ENCODE data around the gene RDH16.

The RDH16 gene

DNA sequence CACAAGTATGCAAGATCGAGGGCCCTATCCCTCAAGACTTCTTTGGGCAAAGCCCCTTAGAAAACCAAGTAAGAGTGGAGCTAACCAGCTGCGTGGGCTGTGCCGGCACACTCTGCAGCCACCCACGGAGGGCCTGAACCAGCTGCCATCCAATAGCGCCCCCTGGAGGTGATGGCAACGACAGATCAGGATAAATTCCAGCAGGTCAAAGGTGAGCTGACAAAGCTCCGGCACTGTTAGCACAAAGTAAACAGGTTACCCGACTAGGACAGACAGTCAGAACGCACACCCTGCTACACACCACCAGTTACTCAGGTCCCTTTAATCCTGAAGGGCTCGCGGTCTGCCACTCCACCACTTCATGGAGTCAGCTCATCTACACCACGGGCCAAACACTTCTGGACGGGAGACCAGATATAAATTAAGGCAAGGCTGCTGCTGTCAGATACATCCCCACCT, 44.1 kb upstream of the RDH16 start:
- peaks cover 32% of the 10 kb centered on the region for H3K79me2 ChIP-seq (ENCODE audit: control insufficient read depth, insufficient read depth, low read length)
- H2BK5ac ChIP-seq (ENCODE audit: low read length) = no peak overlapping the region
- H4K8ac ChIP-seq (ENCODE audit: low read depth, low read length) = no peak overlapping the region
- H3K27me3 ChIP-seq (ENCODE audit: insufficient read depth, low read length, poor library complexity) = no peaks in the 10 kb centered on the region
- no peak overlapping the region for H3K18ac ChIP-seq (ENCODE audit: low read length)
- no peak overlapping the region for H3K27ac ChIP-seq (ENCODE audit: low read depth, low read length)
- no CpG with 5 or more reads among the region's 13 CpGs for WGBS (ENCODE audit: extremely low coverage, insufficient coverage, low lambda C conversion rate)
- no peaks in the 10 kb centered on the region for H3K4me1 ChIP-seq (ENCODE audit: control insufficient read depth, low read depth, low read length)
- peak; percentile 80 for DNase-seq
- H2BK120ac ChIP-seq (ENCODE audit: low read depth, low read length) = no peak overlapping the region
- peaks cover 9% of the 10 kb centered on the region for H3K36me3 ChIP-seq (ENCODE audit: control insufficient read depth, insufficient read depth, low read length)
- H3K23ac ChIP-seq (ENCODE audit: low read length) = no peak overlapping the region
- H3K79me1 ChIP-seq (ENCODE audit: low read length) = peaks cover 25% of the 10 kb centered on the region
- H3K4me3 ChIP-seq (ENCODE audit: low read length) = no peak overlapping the region
- no peak overlapping the region for H2AK5ac ChIP-seq (ENCODE audit: low read length)
- no peak overlapping the region for H2BK15ac ChIP-seq (replicated peaks; ENCODE audit: low read depth)
- no peak overlapping the region for H3K56ac ChIP-seq (ENCODE audit: low read length)
- H3K4ac ChIP-seq (ENCODE audit: low read depth, low read length) = no peak overlapping the region
- no peak overlapping the region for H4K5ac ChIP-seq (ENCODE audit: low read length)
- H3K9ac ChIP-seq (ENCODE audit: low read length) = no peak overlapping the region
- no peak overlapping the region for H3K4me2 ChIP-seq (ENCODE audit: low read length)

DNA sequence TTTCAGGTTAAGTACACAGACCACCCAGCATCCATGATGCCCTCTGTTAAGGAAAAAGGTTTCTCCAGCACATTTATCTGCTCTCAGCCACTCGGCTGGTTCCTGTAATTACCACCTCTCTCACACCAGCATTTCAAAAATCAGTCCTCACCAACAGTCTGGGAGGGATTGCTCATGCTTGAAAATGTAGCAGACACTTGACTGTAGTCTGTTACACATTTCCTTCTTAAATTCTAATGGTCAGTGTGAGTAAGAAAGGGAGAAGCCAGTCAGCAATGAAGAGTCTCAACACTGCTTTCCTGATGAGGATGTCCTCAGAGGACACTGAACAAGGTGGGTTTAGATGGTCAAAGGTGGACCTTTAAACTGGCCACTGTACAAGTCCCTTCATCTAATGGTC, 43.0 kb upstream of the RDH16 start:
- no peak overlapping the region for H2AK5ac ChIP-seq (ENCODE audit: low read length)
- H2BK15ac ChIP-seq (replicated peaks; ENCODE audit: low read depth) = no peak overlapping the region
- H3K27me3 ChIP-seq (ENCODE audit: insufficient read depth, low read length, poor library complexity) = no peaks in the 10 kb centered on the region
- no peaks in the 10 kb centered on the region for H3K4me1 ChIP-seq (ENCODE audit: control insufficient read depth, low read depth, low read length)
- H3K18ac ChIP-seq (ENCODE audit: low read length) = no peak overlapping the region
- no peak overlapping the region for H3K4ac ChIP-seq (ENCODE audit: low read depth, low read length)
- H2BK5ac ChIP-seq (ENCODE audit: low read length) = no peak overlapping the region
- no CpG with 5 or more reads among the region's 1 CpG for WGBS (ENCODE audit: extremely low coverage, insufficient coverage, low lambda C conversion rate)
- no peak overlapping the region for H4K8ac ChIP-seq (ENCODE audit: low read depth, low read length)
- H3K79me2 ChIP-seq (ENCODE audit: control insufficient read depth, insufficient read depth, low read length) = peaks cover 28% of the 10 kb centered on the region
- peaks cover 9% of the 10 kb centered on the region for H3K36me3 ChIP-seq (ENCODE audit: control insufficient read depth, insufficient read depth, low read length)
- no peak overlapping the region for H3K4me2 ChIP-seq (ENCODE audit: low read length)
- no peak overlapping the region for H3K23ac ChIP-seq (ENCODE audit: low read length)
- H4K5ac ChIP-seq (ENCODE audit: low read length) = no peak overlapping the region
- no peak overlapping the region for H2BK120ac ChIP-seq (ENCODE audit: low read depth, low read length)
- no peak overlapping the region for H3K9ac ChIP-seq (ENCODE audit: low read length)
- no peak overlapping the region for H3K4me3 ChIP-seq (ENCODE audit: low read length)
- DNase-seq = no peak
- H3K56ac ChIP-seq (ENCODE audit: low read length) = peak overlapping the region; percentile 17
- peaks cover 23% of the 10 kb centered on the region for H3K79me1 ChIP-seq (ENCODE audit: low read length)
- no peak overlapping the region for H3K27ac ChIP-seq (ENCODE audit: low read depth, low read length)

- no peak overlapping the region for H3K18ac ChIP-seq (ENCODE audit: low read length)
- no peak overlapping the region for H3K4me3 ChIP-seq (ENCODE audit: low read length)
- H3K27ac ChIP-seq (ENCODE audit: low read depth, low read length) = no peak overlapping the region
- no peak overlapping the region for H3K4me2 ChIP-seq (ENCODE audit: low read length)
- no peak overlapping the region for H2BK120ac ChIP-seq (ENCODE audit: low read depth, low read length)
- no peak overlapping the region for H2BK5ac ChIP-seq (ENCODE audit: low read length)
- H3K4ac ChIP-seq (ENCODE audit: low read depth, low read length) = no peak overlapping the region
- H4K8ac ChIP-seq (ENCODE audit: low read depth, low read length) = no peak overlapping the region
- peaks cover 23% of the 10 kb centered on the region for H3K79me2 ChIP-seq (ENCODE audit: control insufficient read depth, insufficient read depth, low read length)
- WGBS (ENCODE audit: extremely low coverage, insufficient coverage, low lambda C conversion rate) = no CpG with 5 or more reads among the region's 4 CpGs
- H3K56ac ChIP-seq (ENCODE audit: low read length) = no peak overlapping the region
- no peak overlapping the region for H4K5ac ChIP-seq (ENCODE audit: low read length)
- DNase-seq = no peak
- no peak overlapping the region for H3K23ac ChIP-seq (ENCODE audit: low read length)
- no peak overlapping the region for H2BK15ac ChIP-seq (replicated peaks; ENCODE audit: low read depth)
- H3K9ac ChIP-seq (ENCODE audit: low read length) = no peak overlapping the region
- H3K36me3 ChIP-seq (ENCODE audit: control insufficient read depth, insufficient read depth, low read length) = peaks cover 9% of the 10 kb centered on the region
- H2AK5ac ChIP-seq (ENCODE audit: low read length) = no peak overlapping the region
- peaks cover 21% of the 10 kb centered on the region for H3K79me1 ChIP-seq (ENCODE audit: low read length)
- H3K27me3 ChIP-seq (ENCODE audit: insufficient read depth, low read length, poor library complexity) = no peaks in the 10 kb centered on the region
- no peaks in the 10 kb centered on the region for H3K4me1 ChIP-seq (ENCODE audit: control insufficient read depth, low read depth, low read length)
Observed at GRCh38 chr12:56999456-56999855, 42.0 kb upstream of the RDH16 start.

DNA sequence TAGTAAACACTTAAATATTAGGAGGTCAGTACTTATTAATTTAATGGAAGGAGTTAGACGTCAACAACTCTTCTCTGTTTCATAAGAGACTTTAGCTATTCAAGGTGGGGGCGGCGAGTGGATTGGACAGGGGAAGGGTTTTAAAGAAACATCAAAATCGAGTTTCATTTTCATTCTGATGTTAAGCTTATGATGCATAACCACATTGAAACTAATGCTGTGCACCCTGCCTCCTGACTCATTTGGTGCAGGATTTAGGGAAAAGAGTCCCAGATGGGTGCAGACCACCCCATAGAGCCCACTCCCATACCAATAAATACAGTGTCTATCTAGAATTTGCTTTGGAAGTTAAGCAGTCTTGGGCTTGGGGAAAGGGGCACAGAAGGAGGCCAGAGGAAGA, 41.6 kb upstream of the RDH16 start:
- Histone ChIP-seq H2AK5ac (ENCODE audit: low read length) (no peak overlapping the region), H4K8ac (ENCODE audit: low read depth, low read length) (no peak overlapping the region), H3K18ac (ENCODE audit: low read length) (no peak overlapping the region), H3K9ac (ENCODE audit: low read length) (no peak overlapping the region), H3K27me3 (ENCODE audit: insufficient read depth, low read length, poor library complexity) (no peaks in the 10 kb centered on the region), H3K36me3 (ENCODE audit: control insufficient read depth, insufficient read depth, low read length) (peaks cover 7% of the 10 kb centered on the region), H3K4me2 (ENCODE audit: low read length) (no peak overlapping the region), H3K27ac (ENCODE audit: low read depth, low read length) (no peak overlapping the region), H2BK5ac (ENCODE audit: low read length) (no peak overlapping the region), H2BK15ac (replicated peaks; ENCODE audit: low read depth) (no peak overlapping the region), H3K56ac (ENCODE audit: low read length) (no peak overlapping the region), H3K4me1 (ENCODE audit: control insufficient read depth, low read depth, low read length) (no peaks in the 10 kb centered on the region), H3K4ac (ENCODE audit: low read depth, low read length) (no peak overlapping the region), H3K4me3 (ENCODE audit: low read length) (no peak overlapping the region), H2BK120ac (ENCODE audit: low read depth, low read length) (no peak overlapping the region), H3K79me2 (ENCODE audit: control insufficient read depth, insufficient read depth, low read length) (peaks cover 19% of the 10 kb centered on the region), H3K23ac (ENCODE audit: low read length) (no peak overlapping the region), H4K5ac (ENCODE audit: low read length) (no peak overlapping the region), H3K79me1 (ENCODE audit: low read length) (peaks cover 19% of the 10 kb centered on the region)
- no peak for DNase-seq
- no CpG with 5 or more reads among the region's 4 CpGs for WGBS (ENCODE audit: extremely low coverage, insufficient coverage, low lambda C conversion rate)

GRCh38 chr12:56998316-56998715, 40.9 kb upstream of the RDH16 start:
- Histone ChIP-seq H3K27me3 (ENCODE audit: insufficient read depth, low read length, poor library complexity) (no peaks in the 10 kb centered on the region), H3K23ac (ENCODE audit: low read length) (no peak overlapping the region), H3K79me2 (ENCODE audit: control insufficient read depth, insufficient read depth, low read length) (peaks cover 14% of the 10 kb centered on the region), H2BK120ac (ENCODE audit: low read depth, low read length) (no peak overlapping the region), H3K36me3 (ENCODE audit: control insufficient read depth, insufficient read depth, low read length) (peaks cover 2% of the 10 kb centered on the region), H3K4me3 (ENCODE audit: low read length) (no peak overlapping the region), H3K79me1 (ENCODE audit: low read length) (peaks cover 18% of the 10 kb centered on the region), H3K4ac (ENCODE audit: low read depth, low read length) (no peak overlapping the region), H4K8ac (ENCODE audit: low read depth, low read length) (no peak overlapping the region), H3K18ac (ENCODE audit: low read length) (no peak overlapping the region), H3K4me2 (ENCODE audit: low read length) (no peak overlapping the region), H2BK5ac (ENCODE audit: low read length) (no peak overlapping the region), H3K4me1 (ENCODE audit: control insufficient read depth, low read depth, low read length) (no peaks in the 10 kb centered on the region), H2BK15ac (replicated peaks; ENCODE audit: low read depth) (no peak overlapping the region), H3K9ac (ENCODE audit: low read length) (no peak overlapping the region), H3K56ac (ENCODE audit: low read length) (no peak overlapping the region), H3K27ac (ENCODE audit: low read depth, low read length) (no peak overlapping the region), H4K5ac (ENCODE audit: low read length) (no peak overlapping the region), H2AK5ac (ENCODE audit: low read length) (no peak overlapping the region)
- no CpG with 5 or more reads among the region's 6 CpGs for WGBS (ENCODE audit: extremely low coverage, insufficient coverage, low lambda C conversion rate)
- DNase-seq = no peak

GRCh38 chr12:56996793-56997545, 39.6 kb upstream of the RDH16 start:
- Histone ChIP-seq H3K27me3 (ENCODE audit: insufficient read depth, low read length, poor library complexity) (no peaks in the 10 kb centered on the region), H2BK5ac (ENCODE audit: low read length) (no peak overlapping the region), H3K4ac (ENCODE audit: low read depth, low read length) (no peak overlapping the region), H3K79me1 (ENCODE audit: low read length) (peaks cover 15% of the 10 kb centered on the region), H4K8ac (ENCODE audit: low read depth, low read length) (no peak overlapping the region), H3K27ac (ENCODE audit: low read depth, low read length) (no peak overlapping the region), H2AK5ac (ENCODE audit: low read length) (no peak overlapping the region), H3K4me3 (ENCODE audit: low read length) (no peak overlapping the region), H2BK120ac (ENCODE audit: low read depth, low read length) (no peak overlapping the region), H3K23ac (ENCODE audit: low read length) (no peak overlapping the region), H3K9ac (ENCODE audit: low read length) (no peak overlapping the region), H3K4me2 (ENCODE audit: low read length) (no peak overlapping the region), H2BK15ac (replicated peaks; ENCODE audit: low read depth) (no peak overlapping the region), H3K56ac (ENCODE audit: low read length) (no peak overlapping the region), H3K4me1 (ENCODE audit: control insufficient read depth, low read depth, low read length) (no peaks in the 10 kb centered on the region), H3K36me3 (ENCODE audit: control insufficient read depth, insufficient read depth, low read length) (no peaks in the 10 kb centered on the region), H4K5ac (ENCODE audit: low read length) (no peak overlapping the region), H3K18ac (ENCODE audit: low read length) (no peak overlapping the region), H3K79me2 (ENCODE audit: control insufficient read depth, insufficient read depth, low read length) (peaks cover 10% of the 10 kb centered on the region)
- DNase-seq = no peak
- WGBS (ENCODE audit: extremely low coverage, insufficient coverage, low lambda C conversion rate) = no CpG with 5 or more reads among the region's 12 CpGs

All from mesendoderm (in vitro differentiated cells).